GM19035 (cell line): ENCODE data around the gene RECQL.
"Not testable (repeated sequence)": the region's sequence is repeated elsewhere in the genome, so short reads cannot be mapped to it uniquely, and the experiment has no call there.

ENCODE experiments used
- ATAC-seq: cut with Tn5 transposase; IDR thresholded peaks from one replicate; pipeline ENCODE4 v1.9.1; 2021; ENCODE audit not compliant: unreplicated experiment

RECQL gene

DNA sequence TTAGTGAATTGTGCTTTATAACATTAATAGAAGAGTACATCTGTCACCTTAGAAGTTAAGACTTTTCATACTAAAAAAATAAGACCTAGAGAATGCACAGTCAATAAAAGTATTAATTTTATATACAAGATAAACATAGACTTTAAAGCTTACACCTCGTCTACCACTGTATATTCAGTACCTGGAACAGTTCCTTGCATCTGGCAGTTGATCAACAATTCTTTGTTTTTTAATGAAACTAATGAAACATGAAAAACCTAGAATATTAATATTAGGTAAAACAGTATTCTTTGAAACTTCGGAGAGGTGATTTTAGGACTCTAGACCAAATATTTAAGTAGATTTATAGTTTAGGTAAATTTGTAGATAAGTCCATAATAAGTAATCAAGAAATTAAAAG is 4.5 kb upstream of the RECQL start:
- ATAC-seq: no peak

DNA sequence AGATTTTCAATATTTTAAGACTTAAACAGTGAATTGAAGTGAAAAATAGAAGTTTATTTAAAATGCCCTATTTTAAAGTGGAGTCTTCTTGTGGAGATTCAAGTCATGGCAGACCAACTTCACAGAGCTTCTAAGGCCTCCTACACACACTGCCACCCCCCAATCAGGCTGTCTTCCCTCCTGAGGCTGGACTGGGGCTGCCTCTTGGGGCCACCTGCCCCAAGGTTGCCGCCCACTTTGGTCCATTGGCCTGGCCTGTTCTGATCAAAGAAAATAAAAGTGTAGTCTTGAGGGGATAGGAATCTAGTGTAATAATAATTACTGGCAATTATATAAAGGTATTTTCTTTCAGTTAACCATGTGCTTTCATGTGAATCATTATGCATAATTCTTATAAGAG is 1.4 kb upstream of the RECQL start:
- ATAC-seq: no peak

DNA sequence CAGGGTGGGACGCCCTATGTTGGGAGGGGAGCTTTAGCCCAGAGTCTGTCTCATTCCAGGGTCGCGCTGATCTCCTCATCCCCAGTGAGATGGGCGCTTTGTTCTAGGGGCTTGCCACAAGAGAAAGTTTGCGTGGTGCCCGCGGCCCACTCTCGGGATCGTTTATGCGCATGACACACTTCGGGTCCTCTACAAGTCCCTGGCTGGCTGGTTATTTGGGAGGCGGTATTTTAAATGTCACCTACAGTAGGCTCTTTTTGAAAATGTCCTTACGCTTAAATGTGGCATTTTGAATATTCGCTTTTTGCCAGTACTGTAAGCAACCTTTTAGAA is 695 bp upstream of the RECQL start:
- no peak for ATAC-seq

DNA sequence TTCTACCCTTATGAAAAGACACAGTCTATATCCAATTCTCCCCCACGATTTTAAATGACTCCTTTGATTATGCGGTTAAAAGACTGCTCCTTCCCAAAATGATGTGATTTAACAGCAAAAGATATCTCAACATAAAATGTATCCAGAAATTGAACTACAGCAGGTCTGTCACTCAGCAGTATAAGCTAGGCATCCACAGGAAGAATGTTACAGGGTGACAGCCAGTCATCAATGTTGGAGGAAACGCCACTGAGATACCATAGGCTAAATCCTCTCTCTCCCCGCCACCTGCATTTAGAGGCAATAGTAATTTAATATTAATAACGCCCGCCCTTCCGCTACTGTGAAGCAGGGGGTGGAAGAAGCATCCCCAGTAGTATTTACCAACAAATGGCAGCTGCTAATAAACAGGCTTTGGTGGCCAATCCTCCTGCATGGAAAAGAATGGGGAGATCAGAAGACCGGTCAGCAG is 613 bp downstream of the RECQL start:
- ATAC-seq: peak; percentile 4

- ATAC-seq: no peak
Observed at GRCh38 chr12:21499765-21500164, 1.7 kb downstream of the RECQL start.

DNA sequence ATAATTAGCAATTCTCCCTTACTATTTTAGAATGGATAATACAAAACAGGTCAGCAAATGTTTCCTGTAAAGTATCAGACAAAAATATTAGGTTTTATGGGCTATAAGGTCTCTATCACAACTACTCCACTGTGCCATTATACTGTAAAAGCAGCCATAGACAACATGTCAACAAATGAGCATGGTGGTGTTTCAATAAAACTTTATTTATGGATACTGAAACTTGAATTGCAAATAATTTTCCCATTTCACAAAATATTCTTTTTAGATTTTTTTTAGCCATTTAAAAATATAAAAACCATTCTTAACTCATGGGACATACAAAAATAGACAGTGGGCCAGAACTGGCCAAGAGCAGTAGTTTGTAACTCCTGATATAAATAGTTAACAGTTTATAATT is 15.4 kb downstream of the RECQL start:
- ATAC-seq: no peak

- ATAC-seq: no peak
Observed at GRCh38 chr12:21483531-21483930, 17.9 kb downstream of the RECQL start.

DNA sequence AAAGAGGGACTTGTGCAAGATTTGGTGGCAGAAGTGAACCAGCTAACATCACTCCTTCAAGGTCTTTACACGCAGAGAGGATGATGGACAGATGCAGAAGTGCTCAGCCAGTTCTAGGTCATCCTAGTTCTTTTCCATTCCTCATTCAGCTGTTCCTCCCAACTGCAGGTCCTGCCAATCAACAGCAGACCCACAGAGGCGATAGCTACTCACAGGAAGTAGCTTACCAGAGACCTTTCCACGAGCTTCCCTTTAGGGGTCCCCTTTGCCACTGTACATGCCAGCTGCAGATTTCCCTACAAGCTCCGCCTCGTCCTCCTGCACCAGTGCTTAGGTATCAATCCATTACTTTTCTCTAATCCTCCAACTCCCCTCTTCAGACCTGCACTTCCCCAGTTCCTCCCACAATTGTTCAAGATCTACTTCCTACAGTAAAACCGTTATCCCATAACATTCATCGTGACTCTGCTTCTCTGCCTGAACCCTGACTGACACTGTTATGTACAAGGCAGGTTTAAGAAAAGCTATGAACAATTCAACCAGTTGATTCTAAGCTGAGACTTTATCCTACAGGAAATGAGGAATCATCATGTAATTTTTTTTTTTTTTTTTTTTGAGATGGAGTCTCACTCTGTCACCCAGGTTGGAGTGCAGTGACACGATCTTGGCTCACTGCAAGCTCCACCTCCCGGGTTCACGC is 22.5 kb downstream of the RECQL start:
- ATAC-seq: no peak

- ATAC-seq: no peak
Observed at GRCh38 chr12:21476949-21477348, 24.5 kb downstream of the RECQL start.

- ATAC-seq: no peak
Observed at GRCh38 chr12:21475552-21475951, 25.9 kb downstream of the RECQL start.

DNA sequence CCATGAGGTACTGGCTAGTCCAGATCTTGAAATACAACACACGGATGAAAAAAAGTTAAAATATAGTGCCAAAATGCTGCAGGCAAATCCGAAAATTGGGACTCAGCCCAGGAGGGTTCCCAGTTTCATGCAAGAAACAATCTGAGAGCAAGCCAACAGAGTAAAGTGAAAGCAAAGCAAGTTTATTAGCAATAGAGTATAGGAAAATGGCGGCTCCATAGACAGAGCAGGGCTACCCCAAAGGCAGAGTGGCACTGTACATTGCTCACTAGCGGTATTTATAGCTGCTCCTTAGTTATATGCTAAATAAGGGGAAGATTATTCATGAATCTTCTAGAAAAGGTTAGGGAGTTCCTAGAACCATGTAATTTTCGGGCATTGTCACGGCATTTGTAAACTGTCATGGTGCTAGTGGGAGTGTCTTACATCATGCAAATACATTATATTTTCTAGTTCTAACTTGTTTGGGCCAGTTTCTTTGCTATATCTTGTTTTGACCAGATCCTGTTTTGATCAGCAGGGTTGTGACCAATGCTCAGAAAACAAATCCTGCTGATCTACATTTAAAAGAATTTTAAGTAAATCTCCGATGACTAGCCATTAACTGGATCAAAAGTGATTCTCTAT is 29.1 kb downstream of the RECQL start:
- ATAC-seq: no peak

GRCh38 chr12:21471294-21471693 is 30.1 kb downstream of the RECQL start:
- ATAC-seq: no peak

DNA sequence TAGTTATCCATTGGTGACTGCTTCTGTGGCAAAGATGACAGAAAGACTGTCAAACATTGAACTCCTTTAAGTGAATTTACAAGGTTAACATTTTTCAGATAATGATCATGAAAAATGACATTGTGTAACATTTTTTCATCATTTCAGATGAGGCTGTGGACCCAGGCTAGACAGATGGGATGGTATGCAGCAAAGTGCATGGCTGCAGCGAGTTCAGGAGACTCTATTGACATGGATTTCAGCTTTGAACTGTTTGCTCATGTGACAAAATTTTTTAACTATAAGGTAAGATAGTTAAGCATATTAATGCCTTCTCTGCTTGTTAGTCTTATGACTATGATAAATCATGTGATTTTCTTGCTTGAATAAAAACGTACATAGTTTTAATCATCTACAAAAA is 34.1 kb downstream of the RECQL start:
- ATAC-seq: not testable (repeated sequence)

DNA sequence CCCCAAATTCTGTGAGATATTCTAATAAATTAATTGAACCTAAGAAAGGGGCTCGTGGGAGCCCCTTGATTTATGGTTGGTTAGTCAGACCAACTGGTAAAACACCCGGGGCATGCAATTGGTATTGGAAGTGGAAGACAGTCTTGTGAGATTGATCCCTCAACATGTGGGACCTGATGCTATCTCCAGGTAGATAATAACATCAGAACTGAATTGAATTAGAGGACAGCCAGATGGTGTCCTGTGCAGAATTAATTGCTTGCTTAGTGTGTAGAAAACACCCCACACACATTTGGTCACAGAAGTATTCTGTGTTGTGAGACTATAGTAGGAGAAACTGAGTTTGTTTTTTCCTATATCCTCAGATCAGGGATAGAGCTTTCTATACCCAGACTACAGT is 42.0 kb downstream of the RECQL start:
- ATAC-seq: no peak

DNA sequence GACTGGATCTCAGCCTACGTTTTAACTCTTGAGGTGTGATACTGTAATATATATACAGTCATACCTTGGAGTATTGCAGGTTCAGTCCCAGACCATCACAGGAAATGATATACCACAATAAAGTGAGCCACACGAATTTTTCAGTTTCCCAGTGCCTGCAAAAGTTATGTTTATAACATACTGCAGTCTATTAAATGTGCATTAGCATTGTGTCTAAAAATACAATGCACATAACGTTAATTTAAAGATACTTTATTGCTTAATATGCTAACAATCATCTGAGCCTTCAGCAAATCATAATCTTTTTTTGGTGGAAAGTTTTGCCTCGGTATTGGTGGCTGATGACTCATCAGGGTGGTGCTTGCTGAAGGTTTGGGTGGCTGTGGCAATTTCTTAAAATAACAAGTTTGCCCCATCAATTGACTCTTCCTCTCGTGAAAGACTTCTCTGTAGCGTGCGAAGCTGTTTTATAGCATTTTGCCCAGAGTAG is 45.1 kb downstream of the RECQL start:
- ATAC-seq: no peak

DNA sequence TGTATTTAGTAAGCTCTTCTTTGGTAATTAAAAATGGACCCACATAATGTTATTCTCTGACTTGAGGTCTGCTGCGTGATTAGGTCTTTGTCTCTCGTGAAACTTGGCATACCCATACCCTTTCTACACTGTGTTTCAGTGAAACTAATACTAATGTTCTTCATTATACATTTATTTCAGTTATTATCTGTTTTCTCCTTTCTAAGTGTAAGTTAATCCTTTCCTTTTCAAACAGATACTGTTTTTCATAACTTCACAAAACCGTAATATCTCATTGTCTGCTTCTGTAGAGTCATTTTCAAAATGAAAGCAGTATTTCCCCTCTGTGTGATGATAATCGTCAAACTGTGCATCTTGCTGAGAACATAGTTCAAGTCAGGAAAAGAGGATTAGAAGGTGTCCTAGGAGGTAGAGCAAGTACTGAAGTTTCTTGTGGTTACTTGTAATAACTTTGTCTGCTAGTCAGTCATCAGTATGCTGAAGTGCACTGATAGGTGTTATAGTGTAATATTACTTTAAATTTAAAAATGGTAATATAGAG is 48.1 kb downstream of the RECQL start:
- ATAC-seq: no peak

GRCh38 chr12:21451529-21451928 is 49.9 kb downstream of the RECQL start:
- no peak for ATAC-seq

DNA sequence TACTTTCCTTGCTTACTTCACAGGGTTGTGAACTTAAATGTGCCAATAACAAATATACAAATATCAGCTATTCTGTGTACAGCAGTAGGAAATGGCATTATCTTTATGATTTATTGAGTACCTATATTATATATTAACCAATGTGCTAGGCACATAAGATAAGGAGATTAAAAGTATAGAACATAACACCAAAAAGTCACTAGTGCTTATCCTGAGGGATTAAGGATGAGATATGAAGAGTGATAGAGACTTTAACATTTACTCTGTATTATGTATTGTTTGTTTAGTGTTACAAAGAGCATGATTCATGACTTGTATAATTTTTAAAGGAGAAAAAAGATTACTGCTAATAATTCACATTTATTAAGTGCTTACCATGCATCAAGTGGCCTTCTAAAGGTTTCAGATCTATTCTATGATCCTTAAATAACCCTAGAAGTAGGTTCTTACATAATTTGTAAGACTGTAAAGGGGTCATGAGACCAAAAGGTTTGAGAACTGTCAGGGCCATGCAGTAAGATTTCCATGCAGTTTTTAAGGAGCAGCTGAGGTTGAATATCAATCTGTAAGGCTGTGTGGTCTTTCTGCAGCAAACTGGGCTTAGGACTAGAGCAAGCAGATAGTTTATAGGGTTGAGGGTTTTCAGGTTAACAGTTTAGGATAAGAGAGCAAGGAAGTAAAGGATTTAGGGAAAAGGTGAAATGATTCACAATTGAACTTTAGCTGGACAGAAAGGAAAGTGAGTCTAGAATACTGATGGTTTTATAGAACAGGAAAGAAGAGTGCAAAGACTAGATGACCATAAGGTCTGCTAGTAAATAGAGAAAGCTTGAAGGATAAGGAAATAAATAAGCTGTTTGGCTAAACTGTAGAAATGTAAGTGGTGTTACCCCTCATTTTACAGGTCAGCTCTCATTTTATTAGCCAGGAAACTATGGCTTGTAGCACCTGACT is 57.0 kb downstream of the RECQL start:
- ATAC-seq: no peak

DNA sequence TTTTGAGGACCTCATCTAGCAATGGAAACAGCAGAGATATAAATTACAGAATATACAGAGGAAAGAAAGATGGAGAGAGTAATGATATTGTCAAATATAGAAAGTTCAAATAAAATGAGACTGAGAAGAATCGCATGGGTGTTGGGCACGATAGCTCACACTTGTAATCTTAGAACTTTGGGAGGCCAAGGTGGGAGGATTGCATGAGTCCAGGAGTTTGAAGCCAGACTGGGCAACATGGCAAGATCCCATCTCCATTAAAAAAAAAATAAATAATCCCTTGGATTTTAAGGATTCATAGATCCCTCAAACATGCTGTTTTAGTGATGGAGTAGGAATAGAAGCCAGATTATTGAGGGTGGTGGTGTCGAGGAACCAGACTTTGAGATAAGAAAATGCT is 62.1 kb downstream of the RECQL start:
- ATAC-seq: no peak

- ATAC-seq: no peak
Observed at GRCh38 chr12:21438643-21439042, 62.8 kb downstream of the RECQL start.

- no peak for ATAC-seq
Observed at GRCh38 chr12:21434699-21435098, 66.7 kb downstream of the RECQL start.
